NCI-H774 (cell line): ENCODE data around the gene OXLD1.

Experiments
- DNase-seq: peaks from one replicate; lab custom pipeline; 2025; lab: John Stamatoyannopoulos, UW

The OXLD1 gene

DNA sequence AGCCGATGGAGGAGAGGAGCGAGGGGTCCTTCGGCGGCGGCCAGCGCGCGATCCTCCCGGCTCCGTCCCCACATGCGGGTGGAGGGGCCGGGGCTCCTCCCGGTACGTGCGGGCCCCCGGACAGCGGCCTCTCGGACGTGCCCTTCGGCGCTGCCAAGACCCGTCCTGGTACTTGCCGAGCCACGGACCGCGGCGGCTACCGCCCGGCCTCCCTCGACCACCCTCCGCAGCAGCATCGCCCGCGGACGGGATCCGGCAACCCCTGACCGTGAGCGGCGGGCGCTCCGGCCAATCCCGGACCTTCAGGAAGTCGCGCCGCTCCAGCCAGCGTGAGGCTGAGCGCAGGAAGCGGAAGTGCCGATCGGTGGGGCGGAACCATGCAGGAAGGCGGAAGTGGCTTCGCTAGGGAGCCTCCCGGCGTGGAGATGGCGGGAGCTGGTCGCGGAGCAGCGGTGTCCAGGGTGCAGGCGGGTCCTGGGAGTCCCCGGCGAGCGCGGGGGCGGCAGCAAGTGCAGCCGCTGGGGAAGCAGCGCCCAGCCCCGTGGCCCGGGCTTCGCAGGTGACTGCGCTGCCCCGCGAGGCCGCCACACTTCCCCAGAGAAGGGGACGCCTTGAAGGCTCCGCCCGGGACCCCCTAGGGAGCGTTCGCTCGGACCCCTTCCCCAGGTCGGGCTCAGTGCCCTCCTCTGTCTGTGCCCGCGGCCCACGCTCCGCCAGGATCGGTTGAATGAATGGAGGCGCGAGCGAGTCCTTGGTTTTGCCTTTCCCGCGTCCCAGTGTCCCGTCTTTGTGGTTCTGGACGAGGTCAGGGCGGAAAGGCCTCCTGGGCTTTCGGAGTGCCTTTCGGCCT, at the start of gene OXLD1, which contains the start of gene CCDC137:
Gene OXLD1, minus strand, starts transcription at position 264 of the 850 bp plus-strand sequence. Its CDS starts 28 bp downstream, at position 236.
Gene CCDC137, plus strand, starts transcription at position 396 of the 850 bp plus-strand sequence. Its CDS starts 30 bp downstream, at position 426.
- peak; percentile 99 for DNase-seq

DNA sequence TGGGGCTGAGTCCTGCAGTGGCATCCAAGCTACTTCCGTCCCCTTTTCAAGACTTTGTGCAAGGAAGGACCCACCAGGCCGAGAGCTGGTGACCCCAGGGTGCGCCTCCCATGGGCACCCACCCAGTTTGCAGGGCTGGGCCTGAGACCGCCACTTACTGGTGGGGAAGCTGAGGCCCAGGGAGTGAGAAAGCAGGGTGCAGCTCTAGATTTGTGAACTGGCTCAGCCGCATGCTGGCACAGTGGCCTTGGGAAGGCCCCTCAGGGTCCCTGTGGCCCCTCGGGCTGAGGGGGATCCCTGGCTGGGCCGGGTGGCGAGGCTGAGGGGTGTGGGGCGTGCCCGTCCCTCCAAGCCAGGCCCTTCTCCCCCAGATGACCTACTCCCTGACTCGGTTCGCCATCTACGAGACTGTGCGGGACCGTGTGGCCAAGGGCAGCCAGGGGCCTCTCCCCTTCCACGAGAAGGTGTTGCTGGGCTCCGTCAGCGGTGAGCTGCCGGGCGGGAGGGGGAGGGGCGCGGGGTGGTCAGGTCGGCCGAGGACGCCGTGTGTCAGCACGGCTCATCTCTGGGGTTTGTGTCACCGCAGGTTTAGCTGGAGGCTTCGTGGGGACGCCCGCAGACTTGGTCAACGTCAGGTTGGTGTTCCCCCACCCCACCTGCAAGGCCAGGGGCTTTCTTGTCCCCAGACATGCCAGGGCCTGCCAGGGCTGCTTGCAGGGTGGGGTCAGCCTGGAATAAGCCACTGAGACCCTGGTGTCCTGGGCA, 48.9 kb upstream of the OXLD1 start:
- no peak for DNase-seq

DNA sequence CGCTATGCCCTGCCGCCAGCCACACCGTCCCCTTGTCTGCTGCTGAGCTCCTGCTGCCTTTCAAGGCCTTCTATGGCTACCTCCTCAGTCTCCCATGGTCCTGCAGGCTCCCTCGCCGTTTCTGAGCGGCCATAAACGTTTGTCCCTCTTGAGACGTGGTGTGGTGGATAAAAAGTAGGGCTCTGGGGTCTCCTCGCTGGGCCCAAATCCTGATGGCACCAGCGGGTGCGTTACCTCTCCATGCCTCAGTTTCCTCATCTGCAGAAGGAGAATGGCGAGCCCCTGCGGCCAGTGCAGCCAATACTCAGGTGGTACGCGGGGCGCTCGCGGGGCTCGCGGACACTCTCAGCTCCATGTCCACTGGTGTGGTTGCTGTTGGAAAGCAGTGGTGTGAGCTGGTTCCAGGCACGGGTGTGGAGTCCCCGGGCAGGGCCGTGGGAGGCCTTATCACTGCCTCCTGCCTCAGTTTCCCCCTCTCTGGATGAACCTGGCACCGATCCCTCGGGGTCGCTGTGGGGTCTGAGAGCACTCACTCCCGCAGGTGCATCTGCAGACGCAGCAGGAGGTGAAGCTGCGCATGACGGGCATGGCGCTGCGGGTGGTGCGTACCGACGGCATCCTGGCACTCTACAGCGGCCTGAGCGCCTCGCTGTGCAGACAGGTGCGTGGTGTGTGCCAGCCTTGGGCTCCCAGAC, 48.2 kb upstream of the OXLD1 start:
- no peak for DNase-seq

DNA sequence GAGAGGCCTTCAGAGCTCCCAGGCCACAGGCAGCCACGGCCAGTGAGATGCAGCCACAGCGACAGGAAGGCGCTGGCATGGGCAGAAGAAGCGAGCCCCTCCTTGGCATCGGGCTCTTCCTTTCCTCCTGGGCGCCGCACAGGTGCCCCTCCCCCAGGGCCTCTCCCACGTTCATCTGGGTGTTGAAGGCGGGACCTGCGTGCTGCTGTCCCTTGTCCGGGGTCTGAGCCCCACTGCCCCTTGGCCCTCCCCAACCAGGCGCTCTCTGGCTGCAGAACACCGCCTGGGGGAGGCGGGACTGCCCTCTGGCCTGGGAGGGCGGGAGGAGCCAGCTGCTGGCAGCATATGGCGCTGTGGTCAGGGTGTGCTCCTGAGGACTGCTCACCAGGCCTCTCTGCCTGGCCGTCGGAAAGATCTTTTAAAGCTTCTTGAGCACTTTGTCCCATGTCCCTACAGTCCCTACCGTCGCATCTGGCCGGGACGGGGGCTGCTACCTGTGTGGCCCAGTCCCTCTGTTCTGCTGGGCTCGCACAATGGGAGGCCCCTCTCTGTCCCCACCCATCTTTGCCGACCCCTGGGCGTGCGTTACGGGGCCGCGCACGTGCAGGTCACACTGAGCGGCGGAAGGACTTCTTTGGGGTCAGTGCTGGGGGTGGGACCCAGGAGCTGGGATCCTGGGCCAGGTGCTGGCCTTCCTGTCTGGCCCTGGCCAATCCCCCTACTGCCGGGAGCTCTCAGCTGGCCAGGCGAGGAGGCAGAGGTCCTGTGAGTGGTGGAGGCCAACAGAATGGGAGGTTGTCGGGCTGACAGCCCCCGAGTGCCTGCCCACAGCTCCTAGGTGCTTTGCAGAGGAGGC, 47.4 kb upstream of the OXLD1 start:
- no peak for DNase-seq

DNA sequence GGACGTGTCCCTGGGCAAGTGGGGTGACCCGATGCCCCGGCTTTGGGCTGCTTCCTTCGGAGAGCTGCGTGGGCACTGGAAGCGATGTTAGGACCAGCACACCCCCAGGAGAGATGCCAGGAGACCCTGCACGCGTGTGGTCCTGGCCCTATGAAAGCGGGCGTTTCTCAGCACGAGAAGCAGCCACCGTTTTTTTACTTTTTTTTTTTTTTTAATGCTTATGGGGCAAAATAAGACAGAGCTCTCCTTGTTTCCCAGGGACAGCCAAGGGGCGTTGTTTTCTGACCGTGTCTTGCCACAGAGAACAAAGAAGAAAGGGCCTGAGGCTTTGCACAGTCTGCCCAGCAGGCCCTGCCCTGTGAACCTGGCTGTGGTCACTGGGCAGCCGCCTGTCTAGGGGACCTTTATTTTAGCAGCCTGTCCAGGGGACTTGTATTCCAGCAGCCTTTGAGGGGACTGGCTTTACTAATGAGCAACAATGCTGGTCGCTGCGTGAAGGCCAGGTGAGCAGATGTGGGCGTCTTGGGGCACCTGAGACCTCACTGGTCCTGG, 46.7 kb upstream of the OXLD1 start:
- DNase-seq = no peak

DNA sequence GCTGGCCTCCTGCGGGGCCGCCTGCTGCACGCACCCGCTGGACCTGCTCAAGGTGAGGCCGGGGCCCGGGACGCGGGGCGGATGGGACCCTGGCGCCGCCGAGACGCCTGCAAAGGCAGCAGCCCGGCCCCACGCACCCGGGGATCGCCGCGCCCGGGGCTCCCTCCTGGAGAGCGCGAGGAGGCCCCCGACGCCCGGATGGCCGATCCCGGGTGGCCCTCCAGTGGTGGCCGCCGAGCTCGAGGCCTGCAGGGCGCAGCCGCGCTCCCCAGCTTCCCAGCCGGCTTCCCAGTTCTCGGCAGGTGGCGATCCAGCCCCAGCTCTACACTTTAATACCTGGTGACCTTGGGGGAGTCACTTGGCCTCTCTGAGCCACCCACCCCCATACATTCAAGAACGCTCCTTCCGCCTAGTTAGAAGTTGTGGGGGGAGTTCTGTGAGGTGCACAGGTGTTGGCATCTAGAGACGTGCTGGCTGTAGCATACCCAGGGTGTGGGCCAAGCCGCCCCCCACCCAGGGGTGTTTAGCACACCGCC, 46.1 kb upstream of the OXLD1 start:
- peak; percentile 34 for DNase-seq

DNA sequence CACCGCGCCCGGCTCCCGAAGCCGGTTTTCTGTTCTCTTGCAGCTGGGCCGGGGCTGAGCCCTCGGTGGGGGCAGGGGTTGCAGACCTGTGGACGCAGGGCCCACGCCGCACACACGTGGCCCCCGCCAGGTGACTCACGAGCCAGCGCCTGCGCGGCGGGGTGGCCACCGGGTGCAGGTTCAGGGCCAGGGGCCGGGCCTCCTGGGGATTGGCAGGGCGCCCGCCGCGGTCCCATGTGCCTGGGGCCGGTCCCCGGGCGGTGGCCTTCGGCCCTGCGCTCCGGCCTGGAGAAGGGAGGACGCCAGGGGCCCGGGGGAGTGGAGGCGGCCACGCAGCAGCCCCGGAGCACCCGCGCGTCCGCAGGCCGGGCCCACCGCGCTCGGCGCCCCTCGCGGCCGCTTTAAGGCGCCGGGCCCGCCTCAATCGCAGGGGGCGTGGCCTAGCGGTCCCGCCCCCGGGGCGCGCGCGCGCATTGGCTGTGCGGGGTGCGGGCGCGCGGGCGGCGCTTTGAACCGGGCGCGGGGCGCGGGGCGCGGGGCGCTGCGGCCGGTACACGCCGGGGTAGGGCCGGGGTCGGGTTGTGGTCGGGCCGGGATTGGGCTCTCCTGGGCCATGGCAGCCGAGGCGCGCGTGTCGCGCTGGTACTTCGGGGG, 45.5 kb upstream of the OXLD1 start, which contains the start of gene SLC25A10:
Gene SLC25A10, plus strand, starts transcription at position 471 of the 654 bp plus-strand sequence. Its CDS starts 143 bp downstream, at position 614.
- peak; percentile 95 for DNase-seq

DNA sequence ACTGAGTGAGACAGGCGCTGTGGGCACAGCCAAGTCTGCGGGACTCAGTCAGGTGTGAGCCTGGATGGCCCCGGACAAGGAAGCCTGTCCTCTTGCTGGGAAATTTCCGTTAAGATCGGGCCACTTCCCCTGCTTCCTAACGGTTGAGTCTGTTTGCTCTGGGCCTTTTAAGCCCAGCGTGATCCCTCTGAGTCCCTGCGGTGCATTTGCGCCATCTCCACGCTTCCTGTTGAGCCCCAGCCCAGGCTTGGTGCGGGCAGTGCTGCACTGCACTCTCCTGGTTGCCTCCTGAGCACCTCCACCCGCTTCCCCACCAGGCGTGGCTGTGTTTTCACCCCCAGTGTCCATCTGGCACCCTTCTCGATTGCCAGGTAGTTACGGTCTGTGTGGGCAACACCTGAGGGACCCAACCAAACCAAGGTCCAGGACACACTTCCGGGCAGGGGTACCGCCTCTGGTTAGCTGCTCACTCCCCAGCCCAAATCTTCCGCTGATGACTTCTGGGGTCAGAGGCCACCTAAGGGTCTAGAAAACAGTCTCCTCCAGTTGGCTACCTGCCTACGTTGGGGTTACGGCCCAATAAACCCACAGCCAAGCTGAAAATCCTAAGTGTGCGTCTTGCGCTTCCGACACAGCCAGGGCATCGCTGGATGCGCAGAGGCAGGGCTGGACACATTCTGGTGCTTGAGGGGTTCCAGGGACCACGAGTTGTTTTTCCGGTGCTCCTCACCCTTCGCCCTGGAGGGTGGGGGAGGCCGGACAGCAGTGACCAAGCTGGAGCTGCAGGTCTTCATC, 44.3 kb upstream of the OXLD1 start:
- DNase-seq = peak; percentile 41

DNA sequence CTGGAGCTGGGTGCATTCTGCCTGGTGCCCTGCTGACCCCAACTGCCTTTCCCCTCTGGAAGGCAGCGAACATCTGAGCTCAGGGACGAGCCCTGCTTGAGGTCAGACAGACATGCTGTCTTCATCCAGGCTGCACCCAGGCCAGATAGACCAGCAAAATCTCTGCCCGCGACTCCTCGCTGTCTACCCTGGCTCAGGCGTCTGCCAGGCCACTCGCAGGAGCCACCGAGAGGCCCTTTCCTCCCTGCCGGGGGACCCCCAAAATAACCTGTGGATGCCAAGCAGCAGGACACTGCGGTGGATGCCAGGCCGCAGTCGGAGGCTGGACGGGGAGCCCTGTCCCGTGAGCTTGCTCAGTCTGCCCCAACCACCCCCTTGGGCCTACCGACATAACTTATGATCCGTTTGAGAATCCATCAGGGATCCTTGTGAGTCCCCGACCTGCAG, 42.4 kb upstream of the OXLD1 start:
- DNase-seq = no peak

DNA sequence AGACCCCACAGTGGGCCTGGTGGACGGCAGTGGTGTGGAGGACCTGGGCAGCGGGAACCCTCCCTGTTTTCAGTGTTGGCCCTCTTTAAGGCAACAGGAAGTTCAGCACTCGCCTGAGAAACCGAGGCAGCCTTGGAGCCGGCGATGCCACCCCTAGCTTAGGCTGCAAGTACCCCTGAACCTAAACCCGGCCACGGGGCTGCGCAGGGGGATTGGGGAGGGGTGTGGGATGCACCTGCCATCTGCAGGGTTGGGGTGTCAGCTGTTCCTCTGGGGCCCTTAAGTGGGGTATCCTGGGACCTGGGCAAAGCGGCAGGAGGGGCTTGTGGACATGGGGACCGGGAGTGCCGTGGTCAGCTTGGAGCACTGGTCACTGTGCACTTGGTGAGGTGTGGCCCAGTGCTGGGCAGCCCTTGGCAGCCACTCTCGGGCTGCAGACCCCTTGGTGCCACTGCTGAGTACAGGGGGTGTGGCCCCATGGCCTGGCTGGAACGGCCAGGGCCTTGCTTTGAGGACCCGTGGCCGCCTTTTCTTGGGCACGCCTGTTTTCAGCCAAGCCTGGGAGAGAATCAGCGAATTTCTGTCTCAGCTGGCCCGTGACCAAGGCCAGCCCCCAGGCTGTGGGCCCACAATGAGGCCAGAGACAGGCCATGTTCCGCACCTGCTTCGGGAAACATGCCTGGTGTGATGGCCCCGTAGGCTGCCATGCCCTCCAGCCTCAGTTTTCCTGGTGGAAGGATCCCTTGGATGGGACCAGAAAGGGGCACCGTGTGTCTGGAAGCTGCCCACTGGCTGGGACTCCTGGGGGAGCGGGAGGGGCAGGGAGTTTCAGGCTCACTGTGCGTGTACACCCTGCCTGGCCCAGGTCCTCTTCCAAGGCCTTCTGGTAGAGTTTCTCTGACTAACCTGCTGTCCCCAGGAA, 41.6 kb upstream of the OXLD1 start:
- DNase-seq = no peak

DNA sequence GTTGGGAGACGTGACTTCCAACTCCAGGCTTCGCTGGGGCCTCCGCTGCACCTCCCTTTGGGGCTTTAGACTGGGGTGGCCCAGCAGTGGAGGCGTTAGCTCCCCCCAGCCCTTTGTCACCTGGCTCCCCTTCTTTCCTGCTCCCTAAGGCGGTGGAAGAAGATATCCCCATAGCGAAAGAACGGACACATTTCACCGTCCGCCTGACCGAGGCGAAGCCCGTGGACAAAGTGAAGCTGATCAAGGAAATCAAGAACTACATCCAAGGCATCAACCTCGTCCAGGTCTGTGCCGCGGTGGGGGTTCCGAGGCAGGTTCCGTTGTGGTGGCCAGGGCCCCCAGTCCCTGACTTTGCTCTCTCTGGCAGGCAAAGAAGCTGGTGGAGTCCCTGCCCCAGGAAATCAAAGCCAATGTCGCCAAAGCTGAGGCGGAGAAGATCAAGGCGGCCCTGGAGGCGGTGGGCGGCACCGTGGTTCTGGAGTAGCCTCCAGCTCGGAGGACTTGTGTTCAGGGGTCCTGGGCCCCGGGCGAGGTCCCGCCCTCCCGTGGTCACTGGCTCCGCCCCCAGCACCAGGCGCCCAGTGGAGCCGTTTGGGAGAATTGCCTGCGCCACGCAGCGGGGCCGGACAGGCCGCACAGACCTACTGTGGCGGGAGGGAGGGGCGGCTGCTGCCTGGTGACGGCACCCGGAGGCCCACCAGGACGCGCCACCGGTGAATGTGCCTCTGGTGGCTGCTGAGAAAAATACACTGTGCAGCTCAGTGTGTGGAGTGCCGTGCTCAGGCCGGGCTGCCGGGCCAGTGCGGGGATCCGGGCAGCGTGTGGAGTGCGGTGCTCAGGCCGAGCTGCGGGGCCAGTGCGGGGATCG, 40.6 kb upstream of the OXLD1 start:
- DNase-seq = no peak

DNA sequence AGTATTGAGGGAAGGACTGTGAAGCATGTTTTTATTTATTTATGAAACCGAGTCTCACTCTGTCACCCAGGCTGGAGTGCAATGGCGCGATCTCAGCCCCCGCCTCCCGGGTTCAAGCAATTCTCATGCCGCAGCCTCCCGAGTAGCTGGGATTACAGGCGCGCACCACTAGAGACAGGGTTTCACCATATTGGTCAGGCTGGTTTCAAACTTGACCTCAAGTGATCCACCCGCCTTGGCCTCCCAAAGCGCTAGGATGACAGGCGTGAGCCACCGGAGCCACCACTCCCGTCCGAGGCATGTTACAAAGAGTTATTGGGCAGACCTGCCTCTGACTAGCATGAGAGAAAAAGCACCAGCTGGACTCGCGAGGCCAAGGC, 39.8 kb upstream of the OXLD1 start:
- DNase-seq = no peak

DNA sequence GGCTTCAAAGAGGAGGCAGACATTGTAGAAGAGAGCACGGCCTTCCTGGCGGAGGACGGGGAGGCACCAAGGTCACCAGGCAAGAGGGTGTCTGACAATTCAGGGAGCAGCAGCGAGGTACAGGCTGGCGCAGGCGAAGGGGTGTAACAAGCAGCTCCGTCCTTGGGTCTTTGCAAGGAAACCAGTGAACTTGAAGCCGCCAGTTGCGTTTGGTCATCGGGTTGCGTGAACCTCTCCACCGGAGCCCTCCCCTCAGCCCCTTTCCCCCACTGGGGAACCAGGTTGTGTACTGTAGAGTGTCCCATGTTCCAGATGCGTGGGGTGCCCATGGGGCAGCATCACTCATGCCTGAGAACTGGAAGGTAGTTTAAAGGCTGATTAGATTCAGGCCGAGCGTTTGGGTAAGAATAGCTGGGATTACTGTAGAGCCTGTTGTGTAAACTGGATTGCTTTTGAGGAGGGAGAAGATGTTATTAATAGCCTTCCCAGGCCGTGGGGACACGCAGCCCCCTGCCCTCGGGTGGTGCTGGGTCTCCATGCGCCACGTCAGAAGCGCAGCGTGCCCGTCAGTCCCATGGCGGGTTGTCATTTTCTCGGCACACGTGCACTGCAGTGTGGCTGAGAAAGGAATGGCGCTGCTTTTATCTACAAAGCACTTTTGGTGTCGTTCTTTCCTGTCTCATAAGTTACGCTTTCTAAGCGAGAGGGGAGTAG, 39.3 kb upstream of the OXLD1 start:
- DNase-seq = no peak

DNA sequence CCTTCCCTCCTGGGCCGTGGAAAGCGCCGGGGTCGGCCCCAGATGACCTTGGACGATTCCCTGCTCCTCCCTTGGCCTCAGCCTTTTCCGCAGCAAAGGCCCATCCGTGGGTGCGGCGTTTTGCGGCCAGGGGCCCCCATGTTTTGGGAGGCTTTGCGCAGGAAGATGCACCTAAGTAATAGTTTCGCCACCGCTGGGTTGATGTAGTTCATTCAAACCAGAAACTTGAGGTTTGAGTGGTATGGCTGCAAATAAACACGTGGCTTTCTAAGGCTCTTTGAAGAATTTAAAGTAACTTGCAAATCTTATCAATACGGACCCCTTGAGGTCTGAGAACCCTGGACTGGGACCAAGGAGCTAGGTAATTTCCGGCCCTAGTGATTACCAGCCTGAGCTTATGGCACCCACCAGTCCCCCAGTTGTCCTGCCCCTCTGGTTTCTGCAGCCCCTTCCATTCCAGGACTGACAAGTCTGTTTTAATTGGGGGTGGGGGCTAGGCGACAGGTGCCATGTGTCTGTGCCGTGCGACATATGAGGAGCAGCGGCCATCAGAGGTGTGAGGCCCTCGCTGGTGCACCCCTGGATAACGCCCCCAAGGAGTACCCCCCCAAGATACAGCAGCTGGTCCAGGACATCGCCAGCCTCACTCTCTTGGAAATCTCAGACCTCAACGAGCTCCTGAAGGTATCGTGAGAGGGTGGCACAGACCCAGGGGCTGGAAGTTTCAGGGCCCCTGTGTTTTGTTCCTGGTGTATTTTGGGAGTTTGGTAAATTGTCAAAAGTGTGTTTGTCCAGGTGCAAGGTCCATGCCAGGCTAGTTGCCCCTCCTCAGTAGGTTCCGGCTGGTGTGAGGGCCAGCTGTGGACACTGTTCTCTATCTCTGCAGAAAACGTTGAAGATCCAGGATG, 37.6 kb upstream of the OXLD1 start:
- DNase-seq = no peak

DNA sequence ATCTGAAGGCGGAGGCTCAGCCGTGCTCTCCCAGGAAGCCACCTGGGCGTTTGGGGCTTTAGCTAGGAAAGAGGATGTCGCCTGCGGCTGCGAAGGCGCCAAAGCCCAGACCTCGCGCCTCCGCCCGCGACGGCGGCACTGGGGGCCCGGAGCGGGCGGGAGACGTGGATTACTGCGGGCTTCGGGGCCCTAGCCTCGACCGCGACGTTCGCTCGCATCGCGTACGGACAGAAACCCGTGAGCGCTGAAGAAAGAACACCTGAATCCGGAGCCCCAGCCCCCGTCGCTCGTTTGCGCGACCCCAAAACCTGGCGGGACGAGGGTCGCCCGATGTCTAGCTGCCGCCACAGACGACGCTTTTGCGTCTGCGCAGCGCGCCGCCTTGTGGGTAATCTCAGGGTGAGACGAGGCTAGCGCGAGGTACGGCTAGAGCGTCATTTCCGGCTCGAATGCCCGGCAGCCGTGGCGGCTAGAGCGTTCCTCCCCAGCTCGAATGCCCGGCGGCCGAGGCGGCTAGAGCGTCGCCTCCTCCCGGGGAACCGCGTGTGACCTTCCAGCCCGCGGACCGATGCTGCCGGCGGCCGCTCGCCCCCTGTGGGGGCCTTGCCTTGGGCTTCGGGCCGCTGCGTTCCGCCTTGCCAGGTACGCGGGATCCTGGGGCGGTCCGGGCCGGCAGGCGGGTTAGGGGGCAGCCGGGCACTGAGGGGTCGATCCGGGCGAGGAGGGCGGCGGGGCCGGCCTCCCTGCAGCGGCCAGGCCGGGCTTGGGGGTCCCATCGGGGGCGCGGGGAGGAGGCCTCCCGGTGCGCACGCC, 36.7 kb upstream of the OXLD1 start, which contains the start of gene MRPL12:
Gene MRPL12, plus strand, starts transcription at position 434 of the 813 bp plus-strand sequence. Its CDS starts 135 bp downstream, at position 569.
- DNase-seq = peak; percentile 98
